Stimulated activated CD4-positive, alpha-beta T cell treated with anti-CD3 and anti-CD28 coated beads, Interleukin-15, amount 100 ng/mL, for 1 hour (primary cell): ENCODE data around the gene DMWD.
"Not testable (repeated sequence)": the region's sequence is repeated elsewhere in the genome, so short reads cannot be mapped to it uniquely, and the experiment has no call there.

Experiments used
- DNase-seq, 2 donors: peaks; one replicate each; pipeline ENCODE4 v3.0.0-alpha.2; 2020; ENCODE audit warnings: low read depth in 1 of 2, low spot score in 1 of 2

DMWD gene

GRCh38 chr19:45816236-45817009, 23.8 kb upstream of the DMWD start:
- no peak for DNase-seq

- DNase-seq: no peak
These were observed 23.0 kb upstream of the DMWD start for GRCh38 chr19:45815481-45816216.

GRCh38 chr19:45814851-45815480, 22.3 kb upstream of the DMWD start, which contains the start of gene RSPH6A:
Gene RSPH6A, minus strand, starts transcription at chr19:45815308. Its CDS starts 132 bp downstream, at chr19:45815176.
- no peak for DNase-seq

GRCh38 chr19:45814166-45814780, 21.6 kb upstream of the DMWD start:
- DNase-seq: no peak

- DNase-seq: no peak
These were observed 19.7 kb upstream of the DMWD start for GRCh38 chr19:45812297-45812696.

- DNase-seq: no peak
These were observed 17.1 kb upstream of the DMWD start for GRCh38 chr19:45809643-45810159.

GRCh38 chr19:45805719-45806118, 13.1 kb upstream of the DMWD start:
- DNase-seq: no peak

GRCh38 chr19:45804959-45805230, 12.2 kb upstream of the DMWD start:
- no peak for DNase-seq

GRCh38 chr19:45804140-45804958, 11.7 kb upstream of the DMWD start:
- DNase-seq: no peak

GRCh38 chr19:45801603-45802175, 9.0 kb upstream of the DMWD start:
- DNase-seq: no peak

- DNase-seq: no peak
These were observed 7.5 kb upstream of the DMWD start for GRCh38 chr19:45800070-45800553.

- DNase-seq: not testable (repeated sequence)
These were observed 6.9 kb upstream of the DMWD start for GRCh38 chr19:45799541-45799940.

- peak; percentile 25 to 45 for DNase-seq
These were observed 6.4 kb upstream of the DMWD start for GRCh38 chr19:45798995-45799517.

- no peak for DNase-seq
These were observed 2.0 kb upstream of the DMWD start for GRCh38 chr19:45794627-45795026.

GRCh38 chr19:45793876-45794275, 1.2 kb upstream of the DMWD start:
- no peak for DNase-seq

- DNase-seq: no peak
These were observed 526 bp upstream of the DMWD start for GRCh38 chr19:45793178-45793564.

- no peak for DNase-seq
These were observed 738 bp downstream of the DMWD start for GRCh38 chr19:45791744-45792469.

GRCh38 chr19:45790942-45791341, 1.7 kb downstream of the DMWD start:
- no peak for DNase-seq

- no peak for DNase-seq
These were observed 3.4 kb downstream of the DMWD start for GRCh38 chr19:45789035-45789786.
